PC-9 (cell line): Measurements from ENCODE around the gene MCF2L. TPM values are rescaled to one million over a fixed set of nuclear protein-coding genes. Genes with fewer than 3 reads are reported as not detected.

ENCODE experiments used
- BruUV-seq: library from RNA; stranded (reverse); fragments of 400-500 nt; replicated peaks from 2 replicates; lab custom pipeline; 2021; lab: Mats Ljungman, UMichigan
- CTCF ChIA-PET: fragments of 300-600 bp; sonication (Branson Sonifier 250); formaldehyde crosslinking; loops from one replicate; lab custom pipeline; 2022; ENCODE audit warnings: antibody characterized with exemption; lab: Charles Lee
- POLR2A ChIA-PET: fragments of 300-600 bp; sonication (Branson Sonifier 250); formaldehyde crosslinking; loops from one replicate; lab custom pipeline; 2022; ENCODE audit warnings: antibody characterized with exemption; ENCODE audit not compliant: unreplicated experiment; lab: Charles Lee
- DNase-seq, 2 experiments: peaks; one replicate each; pipeline versions ENCODE4 v3.0.0 to v3.0.0-alpha.2; 2015 to 2022; ENCODE audit warnings: mixed read lengths in 1 of 2
- H2AFZ ChIP-seq: fragments of 200-600 bp; sonication (generic); 2 replicates; pipeline ENCODE4 v1.8.1; 2017; ENCODE audit warnings: antibody characterized with exemption
- H3F3A ChIP-seq: fragments of 200-600 bp; sonication (generic); 2 replicates; pipeline ENCODE4 v1.8.1; 2017; ENCODE audit warnings: antibody characterized with exemption, mild to moderate bottlenecking, low read depth; ENCODE audit not compliant: insufficient read depth
- H3K27ac ChIP-seq: fragments of 200-600 bp; sonication (generic); 2 replicates; pipeline ENCODE4 v1.6.1; 2016; ENCODE audit warnings: mixed run types
- H3K27me3 ChIP-seq: fragments of 200-600 bp; sonication (generic); 2 replicates; pipeline ENCODE4 v1.6.1; 2016; ENCODE audit warnings: low read depth, mixed run types; ENCODE audit not compliant: insufficient read depth
- H3K36me3 ChIP-seq: fragments of 200-600 bp; sonication (generic); 2 replicates; pipeline ENCODE4 v1.6.1; 2016; ENCODE audit warnings: low read depth, mixed run types
- H3K4me1 ChIP-seq: fragments of 200-600 bp; sonication (generic); replicated peaks from 2 replicates; pipeline ENCODE4 v1.6.1; 2016; ENCODE audit warnings: mixed run types; ENCODE audit not compliant: insufficient read depth
- H3K4me2 ChIP-seq: fragments of 200-600 bp; sonication (generic); 2 replicates; pipeline ENCODE4 v1.6.1; 2017; ENCODE audit warnings: mixed run types
- H3K4me3 ChIP-seq: fragments of 200-600 bp; sonication (generic); 2 replicates; pipeline ENCODE4 v1.6.1; 2016; ENCODE audit warnings: mixed run types
- H3K79me2 ChIP-seq: fragments of 200-600 bp; sonication (generic); 2 replicates; pipeline ENCODE4 v1.6.1; 2017; ENCODE audit warnings: low read depth, mixed run types
- H3K9me2 ChIP-seq: fragments of 200-600 bp; sonication (generic); 2 replicates; pipeline ENCODE4 v1.8.1; 2017; ENCODE audit warnings: mild to moderate bottlenecking; ENCODE audit not compliant: insufficient read depth
- H3K9me3 ChIP-seq: fragments of 200-600 bp; sonication (generic); 2 replicates; pipeline ENCODE4 v1.8.1; 2016; ENCODE audit warnings: low read depth; ENCODE audit not compliant: insufficient read depth
- H4K20me1 ChIP-seq: fragments of 200-600 bp; sonication (generic); 2 replicates; pipeline ENCODE4 v1.8.1; 2017; ENCODE audit not compliant: insufficient read depth
- CTCF ChIP-seq: fragments of 200-600 bp; sonication (generic); conservative IDR thresholded peaks from 2 replicates; pipeline ENCODE4 v1.6.1; 2017; ENCODE audit warnings: mixed run types, antibody characterized with exemption, mild to moderate bottlenecking, moderate library complexity
- EZH2 ChIP-seq: fragments of 200-600 bp; sonication (generic); IDR thresholded peaks from 2 replicates; pipeline ENCODE4 v1.8.0; 2017; ENCODE audit warnings: antibody characterized with exemption, low read depth
- intact Hi-C: fragments of 100-400 bp; cut with micrococcal nuclease; formaldehyde crosslinking; loops from one replicate; pipeline ENCODE4 v1.10.0; 2022; ENCODE audit not compliant: unreplicated experiment
- total RNA-seq: library from RNA; stranded (reverse); gene quantifications from 2 replicates; pipeline ENCODE4 v1.2.3, GENCODE V29; 2021

Gene MCF2L
- total RNA-seq, 1 experiment from 2014 or later, result 28.2 TPM

DNA sequence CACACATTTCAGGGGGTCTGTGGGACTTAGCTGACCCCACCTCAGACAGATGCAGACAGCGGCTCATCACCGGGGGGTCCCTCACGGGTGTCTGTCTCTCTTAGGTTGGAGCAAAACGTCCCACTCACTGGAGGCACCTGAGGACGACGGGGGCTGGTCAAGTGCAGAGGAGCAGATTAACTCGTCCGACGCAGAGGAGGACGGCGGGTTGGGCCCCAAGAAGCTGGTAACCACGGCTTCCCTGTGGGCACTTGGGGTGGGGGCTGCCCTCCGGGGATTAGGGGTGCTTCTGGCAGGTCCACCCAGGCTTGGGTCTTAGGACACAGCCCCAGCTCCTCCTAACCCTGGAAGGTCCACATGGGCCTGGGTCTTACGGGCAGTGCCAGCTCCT, 125.4 kb downstream of the MCF2L start:
- Histone ChIP-seq H3K27ac (no peak overlapping the region), H3K9me2 (no peaks in the 10 kb centered on the region), H3K4me2 (no peak overlapping the region), H3K79me2 (no peaks in the 10 kb centered on the region), H2AFZ (no peak overlapping the region), H3K4me3 (no peak overlapping the region), H3K27me3 (no peaks in the 10 kb centered on the region), H3F3A (no peaks in the 10 kb centered on the region), H3K4me1 (no peaks in the 10 kb centered on the region), H3K36me3 (no peaks in the 10 kb centered on the region), H3K9me3 (no peaks in the 10 kb centered on the region), H4K20me1 (no peaks in the 10 kb centered on the region)
- CTCF ChIA-PET, result interaction anchor here (0.5 kb wide), 1 partner anchor 284 kb away, joined by 3 read pairs; no protein-coding TSS in a partner anchor
- TF ChIP-seq CTCF, result no peak
- TF ChIP-seq EZH2, result no peak
- no TSS peak for BruUV-seq
- POLR2A ChIA-PET, result no interaction called here
- DNase-seq, result no peak
- intact Hi-C loops, result no loop called here

GRCh38 chr13:113095146-113096051, 126.4 kb downstream of the MCF2L start:
- H3K79me2 ChIP-seq, result no peaks in the 10 kb centered on the region
- H3K9me3 ChIP-seq, result no peaks in the 10 kb centered on the region
- CTCF ChIA-PET, result no interaction called here
- H3K27me3 ChIP-seq, result no peaks in the 10 kb centered on the region
- no TSS peak for BruUV-seq
- POLR2A ChIA-PET, result no interaction called here
- H3K4me2 ChIP-seq, result no peak overlapping the region
- H3K27ac ChIP-seq, result no peak overlapping the region
- no peak overlapping the region for H3K4me3 ChIP-seq
- TF ChIP-seq EZH2, result no peak
- TF ChIP-seq CTCF, result no peak
- intact Hi-C loops, result no loop called here
- H2AFZ ChIP-seq, result no peak overlapping the region
- no peaks in the 10 kb centered on the region for H3K36me3 ChIP-seq
- DNase-seq, result no peak
- H3K9me2 ChIP-seq, result no peaks in the 10 kb centered on the region
- no peaks in the 10 kb centered on the region for H3F3A ChIP-seq
- H3K4me1 ChIP-seq, result no peaks in the 10 kb centered on the region
- no peaks in the 10 kb centered on the region for H4K20me1 ChIP-seq

DNA sequence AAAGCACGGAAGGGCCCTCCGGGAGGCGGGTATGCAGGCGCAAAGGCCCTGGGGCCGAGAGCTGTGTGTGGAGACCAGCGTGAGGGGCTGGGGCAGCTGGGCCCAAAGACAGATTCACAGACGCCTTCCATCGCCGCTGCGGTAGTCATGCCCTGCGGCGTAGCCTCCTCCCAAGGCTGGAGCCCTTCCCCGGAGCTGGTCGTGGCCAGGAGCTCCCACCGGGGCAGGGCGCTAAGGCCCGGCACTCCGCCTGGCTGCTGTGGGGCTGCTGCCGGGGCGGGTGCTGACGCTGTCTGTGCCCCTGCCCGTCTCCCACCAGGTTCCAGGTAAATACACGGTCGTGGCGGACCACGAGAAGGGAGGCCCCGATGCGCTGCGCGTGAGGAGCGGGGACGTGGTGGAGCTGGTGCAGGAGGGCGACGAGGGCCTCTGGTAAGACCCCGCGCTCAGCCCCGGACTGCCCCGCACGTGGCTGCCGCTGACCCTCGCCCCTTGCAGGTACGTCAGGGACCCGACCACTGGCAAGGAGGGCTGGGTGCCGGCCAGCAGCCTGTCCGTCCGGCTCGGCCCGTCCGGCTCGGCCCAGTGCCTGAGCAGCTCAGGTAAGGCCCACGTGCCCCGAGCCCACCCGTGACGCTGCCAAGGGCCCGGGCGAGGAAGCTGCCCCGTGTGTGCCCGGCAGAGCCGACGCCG, 127.2 kb downstream of the MCF2L start:
- Histone ChIP-seq H3K79me2 (no peaks in the 10 kb centered on the region), H3K27ac (no peak overlapping the region), H3K27me3 (no peaks in the 10 kb centered on the region), H3K9me2 (no peaks in the 10 kb centered on the region), H2AFZ (no peak overlapping the region), H3K4me3 (no peak overlapping the region), H4K20me1 (no peaks in the 10 kb centered on the region), H3K36me3 (no peaks in the 10 kb centered on the region), H3K9me3 (no peaks in the 10 kb centered on the region), H3F3A (no peaks in the 10 kb centered on the region; the same call in 1 of the 2 replicates), H3K4me2 (no peak overlapping the region), H3K4me1 (no peaks in the 10 kb centered on the region)
- TF ChIP-seq EZH2 (no peak), CTCF (no peak)
- intact Hi-C loops, result no loop called here
- DNase-seq, result no peak
- POLR2A ChIA-PET, result no interaction called here
- CTCF ChIA-PET, result no interaction called here
- BruUV-seq, result no TSS peak
